ENCODE results near the gene CFAP299.

Gene CFAP299

DNA sequence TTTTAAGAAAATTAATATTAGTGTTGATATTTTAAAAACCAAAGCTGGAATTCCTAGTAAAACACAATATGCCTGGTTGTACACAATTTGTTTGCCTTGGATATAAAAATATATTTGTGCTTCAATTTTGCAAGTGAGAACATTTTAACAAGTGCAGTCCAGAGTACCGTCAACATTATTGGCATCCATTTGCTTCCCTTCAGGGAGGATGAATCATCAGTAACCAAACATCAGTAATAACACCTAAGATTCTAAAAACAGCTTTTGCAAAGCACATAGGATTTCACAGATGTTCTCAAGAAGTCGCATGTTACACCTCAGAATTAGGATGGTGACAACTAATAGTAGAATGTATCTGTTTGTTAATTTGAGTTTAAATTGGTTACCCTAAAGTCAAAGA is 432.4 kb downstream of the CFAP299 start:
- H3K9ac ChIP-seq (ENCODE audit: low read length) = no peak overlapping the region
- no peaks in the 10 kb centered on the region for H3F3A ChIP-seq (ENCODE audit: insufficient read depth, low read length)
- no peaks in the 10 kb centered on the region for H4K20me1 ChIP-seq (ENCODE audit: insufficient read depth, low read length)
- no peak overlapping the region for H3K4me2 ChIP-seq (ENCODE audit: low read depth, low read length)
- H2AFZ ChIP-seq (ENCODE audit: low read length) = no peak overlapping the region
- H3K36me3 ChIP-seq (replicated peaks; ENCODE audit: insufficient read depth, low read length) = no peaks in the 10 kb centered on the region
- H3K27me3 ChIP-seq (replicated peaks; ENCODE audit: insufficient read depth, low read length) = no peaks in the 10 kb centered on the region
- no peak overlapping the region for H3K27ac ChIP-seq (ENCODE audit: low read length)
- H3K79me2 ChIP-seq (ENCODE audit: low read length) = no peaks in the 10 kb centered on the region
- H3K4me3 ChIP-seq (ENCODE audit: low read length) = no peak overlapping the region
- no peaks in the 10 kb centered on the region for H3K9me3 ChIP-seq (replicated peaks; ENCODE audit: insufficient read depth, low read length)
- no peaks in the 10 kb centered on the region for H3K4me1 ChIP-seq (ENCODE audit: low read length)
- no peak for DNase-seq
- H3K9me2 ChIP-seq (replicated peaks; ENCODE audit: insufficient read depth, low read length) = no peaks in the 10 kb centered on the region
- TF ChIP-seq, protein P1, sequence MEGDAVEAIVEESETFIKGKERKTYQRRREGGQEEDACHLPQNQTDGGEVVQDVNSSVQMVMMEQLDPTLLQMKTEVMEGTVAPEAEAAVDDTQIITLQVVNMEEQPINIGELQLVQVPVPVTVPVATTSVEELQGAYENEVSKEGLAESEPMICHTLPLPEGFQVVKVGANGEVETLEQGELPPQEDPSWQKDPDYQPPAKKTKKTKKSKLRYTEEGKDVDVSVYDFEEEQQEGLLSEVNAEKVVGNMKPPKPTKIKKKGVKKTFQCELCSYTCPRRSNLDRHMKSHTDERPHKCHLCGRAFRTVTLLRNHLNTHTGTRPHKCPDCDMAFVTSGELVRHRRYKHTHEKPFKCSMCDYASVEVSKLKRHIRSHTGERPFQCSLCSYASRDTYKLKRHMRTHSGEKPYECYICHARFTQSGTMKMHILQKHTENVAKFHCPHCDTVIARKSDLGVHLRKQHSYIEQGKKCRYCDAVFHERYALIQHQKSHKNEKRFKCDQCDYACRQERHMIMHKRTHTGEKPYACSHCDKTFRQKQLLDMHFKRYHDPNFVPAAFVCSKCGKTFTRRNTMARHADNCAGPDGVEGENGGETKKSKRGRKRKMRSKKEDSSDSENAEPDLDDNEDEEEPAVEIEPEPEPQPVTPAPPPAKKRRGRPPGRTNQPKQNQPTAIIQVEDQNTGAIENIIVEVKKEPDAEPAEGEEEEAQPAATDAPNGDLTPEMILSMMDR (IDR thresholded peaks at IDR 0.05; ENCODE audit: low read length) = no peak
- TF ChIP-seq EZH2phosphoT487 (IDR thresholded peaks at IDR 0.05; ENCODE audit: low read length) (no peak), EZH2 (optimal IDR thresholded peaks at IDR 0.05; ENCODE audit: low read depth, low read length) (no peak)

DNA sequence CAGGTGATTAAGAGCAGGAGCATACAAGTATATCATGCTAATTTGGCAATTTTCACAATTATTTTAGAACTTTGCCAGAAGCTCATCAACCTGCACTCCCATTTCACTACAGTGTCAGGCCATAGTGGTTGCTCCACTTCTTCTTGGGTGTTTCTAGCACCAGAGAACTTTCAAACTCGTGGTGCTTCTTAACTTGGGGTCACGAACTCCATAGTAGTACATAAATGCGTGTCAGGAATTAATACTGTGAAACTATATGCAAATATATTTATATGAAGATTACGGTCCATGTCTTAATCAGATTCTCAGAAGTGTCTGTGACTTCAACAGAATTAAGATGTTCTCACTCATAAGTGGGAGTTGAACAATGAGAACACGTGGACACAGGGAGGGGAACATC is 440.6 kb downstream of the CFAP299 start:
- H3K4me2 ChIP-seq (ENCODE audit: low read depth, low read length) = no peak overlapping the region
- no peaks in the 10 kb centered on the region for H3K36me3 ChIP-seq (replicated peaks; ENCODE audit: insufficient read depth, low read length)
- H3F3A ChIP-seq (ENCODE audit: insufficient read depth, low read length) = no peaks in the 10 kb centered on the region
- DNase-seq = no peak
- no peak overlapping the region for H3K9ac ChIP-seq (ENCODE audit: low read length)
- H3K79me2 ChIP-seq (ENCODE audit: low read length) = no peaks in the 10 kb centered on the region
- no peak for TF ChIP-seq EZH2phosphoT487 (IDR thresholded peaks at IDR 0.05; ENCODE audit: low read length)
- TF ChIP-seq, protein P1 (IDR thresholded peaks at IDR 0.05; ENCODE audit: low read length) = no peak
- TF ChIP-seq EZH2 (optimal IDR thresholded peaks at IDR 0.05; ENCODE audit: low read depth, low read length) = no peak
- H3K9me2 ChIP-seq (replicated peaks; ENCODE audit: insufficient read depth, low read length) = no peaks in the 10 kb centered on the region
- no peaks in the 10 kb centered on the region for H3K27me3 ChIP-seq (replicated peaks; ENCODE audit: insufficient read depth, low read length)
- no peak overlapping the region for H3K4me3 ChIP-seq (ENCODE audit: low read length)
- H3K9me3 ChIP-seq (replicated peaks; ENCODE audit: insufficient read depth, low read length) = no peaks in the 10 kb centered on the region
- no peak overlapping the region for H3K27ac ChIP-seq (ENCODE audit: low read length)
- H4K20me1 ChIP-seq (ENCODE audit: insufficient read depth, low read length) = no peaks in the 10 kb centered on the region
- no peaks in the 10 kb centered on the region for H3K4me1 ChIP-seq (ENCODE audit: low read length)
- H2AFZ ChIP-seq (ENCODE audit: low read length) = no peak overlapping the region

DNA sequence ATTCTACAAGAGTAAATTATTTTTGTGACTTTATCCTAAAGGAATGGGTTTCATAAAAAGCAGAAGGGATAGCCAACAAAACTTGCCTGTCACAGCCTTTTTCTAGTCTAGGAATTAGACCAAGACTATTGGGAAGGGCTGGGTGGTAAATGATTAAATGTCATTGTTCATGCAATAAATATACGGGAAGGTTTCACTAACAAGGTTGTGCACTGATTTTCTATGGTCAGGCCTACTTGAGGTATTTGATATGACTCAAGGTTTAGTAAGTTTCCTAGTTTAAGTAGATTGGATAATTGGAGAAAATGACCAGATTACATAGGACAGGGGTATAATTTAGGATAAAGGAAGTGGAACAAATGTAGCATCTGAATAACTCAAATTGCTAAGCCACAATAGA is 445.9 kb downstream of the CFAP299 start:
- no peak overlapping the region for H3K4me3 ChIP-seq (ENCODE audit: low read length)
- no peaks in the 10 kb centered on the region for H3F3A ChIP-seq (ENCODE audit: insufficient read depth, low read length)
- H2AFZ ChIP-seq (ENCODE audit: low read length) = no peak overlapping the region
- H3K27ac ChIP-seq (ENCODE audit: low read length) = no peak overlapping the region
- TF ChIP-seq EZH2phosphoT487 (IDR thresholded peaks at IDR 0.05; ENCODE audit: low read length) = no peak
- TF ChIP-seq EZH2 (optimal IDR thresholded peaks at IDR 0.05; ENCODE audit: low read depth, low read length) = no peak
- TF ChIP-seq, protein P1 (IDR thresholded peaks at IDR 0.05; ENCODE audit: low read length) = no peak
- H4K20me1 ChIP-seq (ENCODE audit: insufficient read depth, low read length) = no peaks in the 10 kb centered on the region
- H3K4me2 ChIP-seq (ENCODE audit: low read depth, low read length) = no peak overlapping the region
- H3K79me2 ChIP-seq (ENCODE audit: low read length) = no peaks in the 10 kb centered on the region
- H3K4me1 ChIP-seq (ENCODE audit: low read length) = no peaks in the 10 kb centered on the region
- H3K9me3 ChIP-seq (replicated peaks; ENCODE audit: insufficient read depth, low read length) = no peaks in the 10 kb centered on the region
- no peak overlapping the region for H3K9ac ChIP-seq (ENCODE audit: low read length)
- DNase-seq = no peak
- no peaks in the 10 kb centered on the region for H3K27me3 ChIP-seq (replicated peaks; ENCODE audit: insufficient read depth, low read length)
- no peaks in the 10 kb centered on the region for H3K9me2 ChIP-seq (replicated peaks; ENCODE audit: insufficient read depth, low read length)
- H3K36me3 ChIP-seq (replicated peaks; ENCODE audit: insufficient read depth, low read length) = no peaks in the 10 kb centered on the region

Measured in MM.1S (cell line).